Activated CD4-positive, alpha-beta T cell treated with anti-CD3 and anti-CD28 coated beads for 48 hours (primary cell): ENCODE data around the gene MXRA8.
"Not testable (repeated sequence)": the region's sequence is repeated elsewhere in the genome, so short reads cannot be mapped to it uniquely, and the experiment has no call there.

Experiments used
- DNase-seq: peaks from one replicate; pipeline ENCODE4 v3.0.0-alpha.2; 2020

Gene MXRA8

GRCh38 chr1:1358433-1359271, at the start of gene MXRA8:
TSS of gene MXRA8 (minus strand) at chr1:1358555. CDS start at chr1:1358504, 51 bp downstream.
- peak; percentile 47 for DNase-seq

DNA sequence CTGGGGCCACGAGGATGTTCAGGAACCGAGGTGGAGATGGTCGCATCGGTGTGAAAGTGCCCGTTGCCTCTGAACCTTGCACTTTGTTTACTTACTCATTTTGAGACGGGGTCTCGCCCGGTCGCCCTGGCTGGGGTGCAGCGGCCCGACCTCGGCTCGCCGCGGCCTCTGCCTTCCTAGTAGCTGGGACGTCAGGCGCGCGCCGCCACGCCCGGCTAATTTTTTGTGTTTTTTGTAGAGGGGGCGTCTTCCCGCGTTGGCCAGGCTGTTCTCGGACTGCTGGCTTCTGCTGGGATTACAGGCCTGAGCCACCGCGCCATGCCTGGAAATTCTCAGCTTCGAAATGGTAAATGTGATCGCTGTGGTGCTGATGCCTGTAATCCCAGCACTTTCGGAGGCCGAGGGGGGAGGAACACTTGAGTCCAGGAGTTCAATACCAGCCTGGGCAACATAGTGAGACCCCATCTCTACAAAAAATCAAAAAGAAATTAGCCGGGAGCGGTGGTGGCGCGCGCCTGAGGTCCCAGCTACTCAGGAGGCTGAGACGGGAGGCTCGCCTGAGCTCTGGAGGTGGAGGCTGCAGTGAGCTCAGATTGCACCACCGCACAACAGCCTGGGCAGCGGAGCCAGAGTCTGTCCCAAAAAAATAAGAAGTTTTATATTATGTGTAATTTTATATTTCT, 49.4 kb upstream of the MXRA8 start:
- peak; percentile 45 for DNase-seq

DNA sequence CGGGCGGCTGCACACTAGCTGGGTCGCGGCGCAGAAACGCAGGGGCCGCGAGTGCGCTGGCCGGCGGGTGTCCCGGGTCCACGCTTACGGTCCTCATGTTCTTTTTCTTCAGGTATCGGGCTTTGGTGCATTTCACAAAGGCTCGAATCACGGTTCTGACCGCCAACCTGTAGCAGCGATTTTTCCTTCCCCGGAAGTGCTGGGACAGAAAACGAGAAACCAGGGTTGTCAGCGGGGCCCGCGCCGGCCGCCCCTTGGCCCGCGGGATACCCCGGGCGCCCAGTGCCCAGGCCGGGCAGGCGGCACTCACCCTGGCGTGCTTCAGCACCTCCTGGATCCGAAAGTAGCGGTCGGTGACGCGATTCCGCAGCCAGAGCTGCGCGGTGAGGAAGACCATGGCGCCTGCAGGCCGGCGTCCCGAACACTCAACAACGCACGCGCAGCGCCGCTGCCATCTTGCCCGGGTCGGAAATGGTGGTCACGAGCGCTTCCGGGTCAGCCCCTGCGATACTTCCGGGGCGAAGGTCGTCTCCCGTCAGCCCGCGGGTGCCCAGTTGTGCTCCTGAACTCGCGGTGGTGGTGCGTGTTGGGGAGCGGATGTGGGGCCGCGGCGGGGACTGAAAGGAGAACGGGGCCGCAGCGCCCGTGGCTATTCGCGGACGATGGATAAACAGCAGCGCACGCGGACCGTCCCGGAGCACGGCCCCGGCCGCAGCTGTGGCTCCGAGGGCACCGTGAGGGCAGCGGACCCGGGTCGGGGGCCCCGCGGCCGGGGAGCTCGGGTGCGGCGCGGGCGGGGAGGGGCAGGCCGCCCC, 48.7 kb upstream of the MXRA8 start, which contains the start of gene MRPL20:
MRPL20 (minus strand) TSS at position 473 of the 815 bp plus-strand sequence; CDS start at position 397, 76 bp downstream.
- DNase-seq = peak; percentile 97

DNA sequence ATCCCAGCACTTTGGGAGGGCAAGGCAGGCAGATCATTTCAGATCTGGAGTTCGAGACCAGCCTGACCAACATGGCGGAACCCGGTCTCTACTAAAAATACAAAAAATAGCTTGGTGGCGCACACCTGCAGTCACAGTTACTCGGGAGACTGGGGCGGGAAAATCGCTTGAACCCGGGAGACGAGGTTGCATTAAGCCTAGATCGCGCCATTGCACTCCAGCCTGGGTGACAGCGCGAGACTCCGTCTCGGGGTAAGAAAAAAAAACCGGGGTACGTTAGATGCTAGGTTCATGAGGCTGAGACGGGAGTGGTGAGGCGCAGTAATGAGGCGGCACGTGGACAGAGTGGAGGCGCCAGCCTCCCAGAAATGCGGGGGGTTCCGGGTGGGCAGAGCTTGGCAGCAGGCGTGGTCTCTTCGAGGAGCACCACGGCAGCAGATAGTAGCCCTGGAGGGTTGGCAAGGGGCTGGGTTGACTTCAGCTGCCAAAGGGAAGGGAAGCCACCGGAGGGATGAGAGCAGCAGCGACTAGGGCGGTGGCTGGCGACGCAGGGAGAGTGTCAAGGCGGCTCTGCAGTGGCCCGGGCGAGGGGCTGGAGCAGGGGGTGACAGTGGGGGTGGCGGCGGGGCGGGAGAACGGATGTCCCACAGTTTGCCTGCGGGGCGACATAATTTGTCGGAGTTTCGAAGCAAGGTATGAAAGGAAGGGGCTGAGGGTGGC, 47.9 kb upstream of the MXRA8 start:
- DNase-seq = peak; percentile 30

DNA sequence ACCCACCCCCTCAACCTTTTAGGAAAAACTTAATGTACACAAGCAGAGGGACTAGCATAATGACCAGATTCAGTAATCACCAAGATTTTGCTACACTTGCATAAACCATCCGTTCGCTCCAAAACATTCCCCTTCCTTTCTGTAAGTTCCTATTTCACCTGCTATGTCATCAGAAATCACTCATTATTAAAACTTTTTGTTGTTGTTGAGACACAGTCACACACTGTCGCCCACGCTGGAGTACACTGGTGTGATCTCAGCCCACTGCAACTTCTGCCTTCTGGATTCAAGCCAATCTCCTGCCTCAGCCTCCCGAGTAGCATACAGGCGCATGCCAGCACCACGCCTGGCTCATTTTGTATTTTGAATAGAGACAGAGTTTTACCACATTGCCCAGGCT, 45.3 kb upstream of the MXRA8 start:
- no peak for DNase-seq

DNA sequence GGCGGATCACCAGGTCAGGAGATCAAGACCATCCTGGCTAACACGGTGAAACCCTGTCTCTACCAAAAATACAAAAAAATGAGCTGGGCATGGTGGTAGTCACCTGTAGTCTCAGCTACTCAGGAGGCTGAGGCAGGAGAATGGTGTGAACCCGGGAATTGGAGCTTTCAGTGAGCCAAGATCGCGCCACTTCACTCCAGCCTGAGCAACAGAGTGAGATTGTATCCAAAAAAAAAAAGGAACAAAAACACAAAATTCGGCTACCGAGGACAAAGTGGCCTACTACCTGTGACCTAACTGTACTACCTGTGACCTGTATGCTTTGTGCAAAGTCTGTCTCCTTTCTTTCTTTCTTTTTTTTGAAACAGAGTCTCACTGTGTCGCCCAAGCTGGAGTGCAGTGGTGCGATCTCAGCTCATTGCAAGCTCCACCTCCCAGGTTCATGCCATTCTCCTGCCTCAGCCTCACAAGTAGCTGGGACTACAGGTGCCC, 44.6 kb upstream of the MXRA8 start:
- not testable (repeated sequence) for DNase-seq

DNA sequence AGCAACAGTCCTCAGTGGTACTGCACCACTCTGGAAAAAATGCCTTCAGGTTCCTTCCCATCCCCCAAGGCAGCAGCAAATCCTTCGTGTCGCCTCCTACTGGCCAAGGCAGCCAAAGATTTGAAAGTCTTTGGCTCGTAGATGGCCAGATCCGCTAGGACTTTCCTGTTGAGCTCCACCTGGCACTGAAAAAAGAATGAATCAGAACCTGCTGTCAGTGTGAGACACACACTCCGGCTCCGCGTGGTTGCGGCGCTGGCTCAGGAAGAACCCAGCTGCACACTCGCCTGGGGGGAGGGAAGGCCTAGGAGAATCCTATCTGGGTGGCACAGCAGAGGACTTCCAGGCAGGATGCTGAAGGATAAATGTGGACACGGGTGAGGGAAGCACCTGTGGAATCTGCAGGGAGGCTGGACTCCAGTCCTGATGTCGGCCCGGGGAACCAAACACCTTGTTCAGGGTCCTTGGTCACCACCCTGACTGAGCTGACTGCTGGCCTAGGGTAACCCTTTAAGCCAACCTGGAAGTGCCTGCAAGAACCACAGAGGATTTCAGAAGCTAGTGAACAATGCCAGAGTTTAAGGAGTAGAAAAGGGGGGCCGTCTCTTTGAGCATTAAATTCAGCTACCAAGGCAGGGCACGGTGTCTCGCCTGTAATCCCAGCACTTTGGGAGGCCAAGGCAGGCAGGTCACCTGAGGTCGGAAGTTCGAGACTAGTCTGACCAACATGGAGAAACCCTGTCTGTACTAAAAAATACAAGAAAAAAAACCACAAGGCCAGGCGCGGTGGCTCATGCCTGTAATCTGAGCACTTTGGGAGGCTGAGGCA, 43.9 kb upstream of the MXRA8 start:
- peak; percentile 75 for DNase-seq

- DNase-seq = no peak
Observed at GRCh38 chr1:1401457-1402010, 43.2 kb upstream of the MXRA8 start.

DNA sequence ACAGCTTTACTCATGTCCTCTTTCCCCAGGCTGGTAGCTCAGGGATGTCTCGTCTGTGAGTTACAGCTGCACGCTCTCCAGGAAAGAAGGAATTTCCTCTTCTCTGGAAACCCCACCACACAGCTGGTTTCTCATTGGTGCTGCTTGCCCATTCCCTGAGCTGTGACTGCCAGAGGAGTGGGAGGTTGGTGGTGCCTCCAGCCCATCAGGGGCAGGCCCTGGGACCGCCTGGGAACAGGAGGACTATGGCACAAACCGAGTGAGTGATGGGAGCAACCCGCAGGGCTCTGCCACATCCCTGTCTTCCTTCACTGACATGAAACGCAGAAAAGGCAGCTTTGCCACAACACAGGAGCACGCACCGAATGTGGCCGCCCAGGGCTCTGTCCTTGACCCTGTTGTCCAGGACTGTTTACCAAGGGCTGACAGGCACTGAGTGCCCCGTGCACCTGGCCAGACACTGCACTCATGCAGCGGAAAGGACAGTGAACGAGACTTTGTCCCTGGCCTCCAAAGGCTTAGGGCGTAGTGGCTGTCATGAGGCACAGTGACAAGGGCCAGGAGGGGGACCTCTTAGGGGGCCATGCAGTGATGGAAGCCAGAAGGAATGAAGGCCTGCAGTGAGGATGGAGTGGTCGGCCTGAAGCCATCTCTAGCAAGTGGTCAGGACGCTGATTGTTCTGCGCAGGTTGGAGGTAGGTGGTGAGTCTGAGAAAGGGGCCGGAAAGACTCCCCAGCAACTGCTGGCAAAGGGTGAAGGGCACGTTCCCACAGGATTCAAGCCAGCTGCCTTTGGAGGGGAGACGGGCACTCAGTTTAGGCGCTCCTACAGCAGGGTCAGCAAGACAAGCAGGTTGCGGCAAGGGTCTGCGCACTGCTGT, 42.5 kb upstream of the MXRA8 start:
- no peak for DNase-seq

- peak; percentile 43 for DNase-seq
Observed at GRCh38 chr1:1399872-1400575, 41.7 kb upstream of the MXRA8 start.

DNA sequence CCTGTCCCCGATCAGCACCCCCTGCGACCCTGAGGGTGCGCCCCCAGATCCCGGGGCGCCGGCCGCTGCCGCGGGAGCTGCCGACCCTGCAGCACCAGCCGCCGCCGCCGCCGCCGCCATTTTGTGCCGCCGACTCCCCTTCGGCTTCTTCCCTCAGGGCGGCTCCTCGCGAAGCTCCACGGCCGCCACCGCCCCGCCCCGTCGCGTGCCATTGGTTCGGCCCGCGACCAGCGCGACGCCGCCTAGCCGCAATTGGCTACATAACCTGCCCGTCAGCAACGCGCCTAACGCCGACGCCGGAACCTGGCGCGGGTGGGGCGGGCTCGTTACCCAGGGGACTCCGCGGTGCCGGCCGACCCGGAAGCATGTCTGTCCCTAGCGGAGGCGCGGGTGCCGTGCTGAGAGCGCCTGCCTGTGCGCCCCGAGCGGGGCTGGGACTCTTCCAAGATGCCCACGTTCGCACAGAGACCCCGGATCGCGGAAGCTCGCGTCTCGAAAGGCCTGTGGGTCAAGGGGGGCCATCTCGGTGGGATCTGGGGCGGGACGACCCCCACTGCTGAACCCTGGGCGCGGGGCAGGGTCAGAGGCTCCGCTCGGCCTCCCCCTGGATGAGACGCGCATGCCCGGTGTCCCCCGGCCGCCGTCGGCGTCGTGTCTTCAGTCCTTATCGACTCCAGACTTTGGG, 41.0 kb upstream of the MXRA8 start, which contains the start of gene CCNL2:
CCNL2 (minus strand) TSS at position 149 of the 685 bp plus-strand sequence; CDS start at position 120, 29 bp downstream.
- peak; percentile 100 for DNase-seq

- DNase-seq = peak; percentile 28
Observed at GRCh38 chr1:1398677-1399186, 40.4 kb upstream of the MXRA8 start.

DNA sequence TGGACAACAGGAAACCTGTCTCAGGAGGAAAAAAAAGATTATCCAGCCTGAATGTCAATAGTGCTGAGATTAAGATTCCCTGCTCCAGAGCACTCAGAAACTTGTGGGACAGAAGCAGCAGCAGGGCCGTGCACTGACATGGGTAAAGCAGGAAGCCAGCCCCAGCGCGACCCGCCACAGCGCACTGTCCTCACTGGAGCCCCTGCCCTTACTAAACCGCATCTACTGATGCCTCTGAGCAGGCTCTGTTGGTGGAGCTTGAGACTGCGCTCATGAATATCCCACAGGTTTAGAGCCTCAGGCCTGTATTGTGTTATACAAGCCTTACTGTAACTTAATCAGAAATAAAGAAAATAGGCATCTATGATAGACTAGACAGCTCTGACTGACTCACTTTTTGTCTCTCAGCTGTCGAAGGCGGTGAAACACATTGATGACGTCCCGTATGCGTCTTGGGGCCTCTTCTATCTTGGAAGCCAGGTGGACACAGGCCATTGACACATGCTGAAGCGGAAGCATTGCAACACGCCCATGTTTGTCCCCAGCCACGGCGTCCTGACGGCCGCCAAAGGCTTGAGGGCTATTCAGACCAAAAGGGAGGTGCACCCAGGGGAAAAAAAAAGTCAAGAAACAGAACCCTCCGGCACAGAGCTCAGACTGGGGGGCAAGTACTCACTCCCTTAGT, 39.6 kb upstream of the MXRA8 start:
- DNase-seq = no peak

GRCh38 chr1:1395166-1395565, 36.8 kb upstream of the MXRA8 start:
- no peak for DNase-seq

- no peak for DNase-seq
Observed at GRCh38 chr1:1394116-1394515, 35.8 kb upstream of the MXRA8 start.

DNA sequence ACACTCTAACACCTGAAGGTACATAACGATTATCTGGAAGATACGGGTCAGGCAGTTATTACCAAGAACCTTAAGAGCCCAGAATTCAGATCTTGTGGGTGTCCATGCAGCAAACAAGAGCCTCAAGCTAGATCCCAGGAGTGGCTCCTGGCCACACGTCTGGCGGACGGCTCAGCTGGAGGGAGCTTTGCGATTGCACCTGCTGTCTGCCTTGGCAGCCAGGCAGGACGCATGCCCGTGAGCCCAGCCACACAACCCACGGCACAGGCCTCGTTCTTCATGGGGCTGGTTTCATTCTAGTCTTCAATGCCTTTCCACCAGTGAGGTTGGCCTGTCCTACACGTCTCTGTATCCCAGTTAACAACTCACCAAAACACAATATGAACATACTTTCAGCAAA, 35.1 kb upstream of the MXRA8 start:
- no peak for DNase-seq

GRCh38 chr1:1393014-1393413, 34.7 kb upstream of the MXRA8 start:
- no peak for DNase-seq

- no peak for DNase-seq
Observed at GRCh38 chr1:1391225-1391624, 32.9 kb upstream of the MXRA8 start.
